Endothelial cell of umbilical vein (primary cell): ENCODE measurements around the gene CEP63.

Experiments
- EZH2 ChIP-seq: IDR thresholded peaks from 2 replicates; pipeline ENCODE4 v1.6.1; 2012; ENCODE audit warnings: borderline replicate concordance, low read depth, mild to moderate bottlenecking, moderate library complexity, low read length, inconsistent platforms; ENCODE audit not compliant: severe bottlenecking
- JUN ChIP-seq: IDR thresholded peaks from 2 replicates; pipeline ENCODE4 v1.6.1; 2011; ENCODE audit warnings: borderline replicate concordance, low read depth; ENCODE audit not compliant: insufficient read length, insufficient read depth
- MYC ChIP-seq: IDR thresholded peaks from one replicate; pipeline ENCODE4 v1.6.1; 2011; ENCODE audit warnings: mild to moderate bottlenecking, low read depth, low read length
- POLR2AphosphoS5 ChIP-seq: IDR thresholded peaks from 2 replicates; pipeline ENCODE4 v1.6.1; 2012; ENCODE audit warnings: low read depth, mild to moderate bottlenecking, control low read depth, low read length, moderate library complexity; ENCODE audit not compliant: insufficient read depth
- TF ChIP-seq, protein P1 (sequence below), 2 donors: IDR thresholded peaks; 1 replicate in 1 of 2; 2 replicates in 1 of 2; pipeline ENCODE4 v1.5.1; 2011; ENCODE audit warnings: low read length in 2 of 2, mild to moderate bottlenecking in 2 of 2, moderate library complexity in 2 of 2, control low read depth in 1 of 2, inconsistent platforms in 1 of 2, low read depth in 1 of 2; ENCODE audit not compliant: insufficient read depth in 1 of 2; ENCODE audit errors: extremely low read depth in 1 of 2
- TF ChIP-seq, protein P2 (sequence below): IDR thresholded peaks from 2 replicates; pipeline ENCODE4 v1.6.1; 2011; ENCODE audit not compliant: insufficient read depth, insufficient read length

- TF ChIP-seq, protein P1, sequence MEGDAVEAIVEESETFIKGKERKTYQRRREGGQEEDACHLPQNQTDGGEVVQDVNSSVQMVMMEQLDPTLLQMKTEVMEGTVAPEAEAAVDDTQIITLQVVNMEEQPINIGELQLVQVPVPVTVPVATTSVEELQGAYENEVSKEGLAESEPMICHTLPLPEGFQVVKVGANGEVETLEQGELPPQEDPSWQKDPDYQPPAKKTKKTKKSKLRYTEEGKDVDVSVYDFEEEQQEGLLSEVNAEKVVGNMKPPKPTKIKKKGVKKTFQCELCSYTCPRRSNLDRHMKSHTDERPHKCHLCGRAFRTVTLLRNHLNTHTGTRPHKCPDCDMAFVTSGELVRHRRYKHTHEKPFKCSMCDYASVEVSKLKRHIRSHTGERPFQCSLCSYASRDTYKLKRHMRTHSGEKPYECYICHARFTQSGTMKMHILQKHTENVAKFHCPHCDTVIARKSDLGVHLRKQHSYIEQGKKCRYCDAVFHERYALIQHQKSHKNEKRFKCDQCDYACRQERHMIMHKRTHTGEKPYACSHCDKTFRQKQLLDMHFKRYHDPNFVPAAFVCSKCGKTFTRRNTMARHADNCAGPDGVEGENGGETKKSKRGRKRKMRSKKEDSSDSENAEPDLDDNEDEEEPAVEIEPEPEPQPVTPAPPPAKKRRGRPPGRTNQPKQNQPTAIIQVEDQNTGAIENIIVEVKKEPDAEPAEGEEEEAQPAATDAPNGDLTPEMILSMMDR (IDR thresholded peaks at IDR 0.05; ENCODE audit: extremely low read depth in 1 of 2, insufficient read depth in 1 of 2, low read depth in 1 of 2, low read length in 2 of 2), result no peak
- TF ChIP-seq, protein P2, sequence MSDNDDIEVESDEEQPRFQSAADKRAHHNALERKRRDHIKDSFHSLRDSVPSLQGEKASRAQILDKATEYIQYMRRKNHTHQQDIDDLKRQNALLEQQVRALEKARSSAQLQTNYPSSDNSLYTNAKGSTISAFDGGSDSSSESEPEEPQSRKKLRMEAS, result no peak
- TF ChIP-seq POLR2AphosphoS5 (no peak), EZH2 (no peak), JUN (no peak), MYC (no peak)
These were observed 124.1 kb downstream of the CEP63 start for GRCh38 chr3:134609821-134610431.
